IMR-90 (cell line): Measurements from ENCODE around the gene FOXA2. TPM values are rescaled to one million over a fixed set of nuclear protein-coding genes. Genes with fewer than 3 reads are reported as not detected.

Experiments used
- ATAC-seq: fragments of 200-7000 bp; cut with Tn5 transposase; 2 replicates; pipeline ENCODE4 v1.9.1; 2020; ENCODE audit warnings: low read depth, mild to moderate bottlenecking, moderate library complexity
- BruUV-seq: library from RNA; stranded (reverse); fragments of 400-500 nt; replicated peaks from 2 replicates; lab custom pipeline; 2021; lab: Mats Ljungman, UMichigan
- CTCF ChIA-PET: fragments of 300-600 bp; formaldehyde crosslinking; extraction: SDS; loops from one replicate; lab custom pipeline; 2021; ENCODE audit warnings: antibody characterized with exemption; lab: Yijun Ruan, JAX
- POLR2A ChIA-PET: fragments of 300-600 bp; sonication (Branson Sonifier 250); formaldehyde crosslinking; loops from one replicate; lab custom pipeline; 2022; ENCODE audit warnings: antibody characterized with exemption; ENCODE audit not compliant: unreplicated experiment; lab: Charles Lee
- DNase-seq: peaks from one replicate; pipeline ENCODE4 v3.0.0; 2013
- H2AFZ ChIP-seq: replicated peaks from 2 replicates; pipeline ENCODE3; 2013; ENCODE audit warnings: low read length, mild to moderate bottlenecking; ENCODE audit not compliant: poor library complexity
- H2AK5ac ChIP-seq: 2 replicates; pipeline ENCODE4 v1.6.1; 2013; ENCODE audit warnings: low read depth, low read length, inconsistent platforms
- H2AK9ac ChIP-seq: replicated peaks from 2 replicates; pipeline ENCODE3; 2013; ENCODE audit warnings: mild to moderate bottlenecking, low read depth, low read length, moderate library complexity; ENCODE audit not compliant: poor library complexity
- H2BK120ac ChIP-seq: 2 replicates; pipeline ENCODE4 v1.6.1; 2013; ENCODE audit warnings: low read depth, low read length, inconsistent platforms
- H2BK15ac ChIP-seq: 3 replicates; pipeline ENCODE4 v1.6.1; 2013; ENCODE audit warnings: low read depth, low read length, inconsistent platforms
- H2BK20ac ChIP-seq: 2 replicates; pipeline ENCODE4 v1.6.1; 2013; ENCODE audit warnings: low read depth, mild to moderate bottlenecking, inconsistent platforms, low read length, moderate library complexity
- H2BK5ac ChIP-seq: 2 replicates; pipeline ENCODE4 v1.6.1; 2013; ENCODE audit warnings: mild to moderate bottlenecking, low read depth, low read length, inconsistent platforms; ENCODE audit not compliant: poor library complexity, severe bottlenecking
- H3K14ac ChIP-seq: replicated peaks from 2 replicates; pipeline ENCODE4 v1.6.1; 2013; ENCODE audit warnings: low read depth, low read length, inconsistent platforms
- H3K18ac ChIP-seq: 2 replicates; pipeline ENCODE4 v1.6.1; 2013; ENCODE audit warnings: low read depth, low read length, control low read depth
- H3K23ac ChIP-seq: 2 replicates; pipeline ENCODE4 v1.6.1; 2013; ENCODE audit warnings: low read depth, low read length, inconsistent platforms
- H3K27ac ChIP-seq: 2 replicates; pipeline ENCODE4 v1.5.1; 2013; ENCODE audit warnings: mild to moderate bottlenecking, control low read depth, low read length; ENCODE audit not compliant: insufficient read depth
- H3K27me3 ChIP-seq: 2 replicates; pipeline ENCODE4 v1.6.1; 2013; ENCODE audit warnings: low read length; ENCODE audit not compliant: control insufficient read depth, insufficient read depth
- H3K36me3 ChIP-seq: 2 replicates; pipeline ENCODE4 v1.6.1; 2013; ENCODE audit warnings: low read length, mixed read lengths; ENCODE audit not compliant: control insufficient read depth, insufficient read depth
- H3K4ac ChIP-seq: 2 replicates; pipeline ENCODE4 v1.6.1; 2013; ENCODE audit warnings: low read depth, low read length, inconsistent platforms
- H3K4me1 ChIP-seq: 2 replicates; pipeline ENCODE4 v1.6.1; 2013; ENCODE audit warnings: low read length, mixed read lengths; ENCODE audit not compliant: control insufficient read depth, insufficient read depth
- H3K4me2 ChIP-seq: 2 replicates; pipeline ENCODE4 v1.6.1; 2013; ENCODE audit warnings: low read depth, mild to moderate bottlenecking, control low read depth, low read length, moderate library complexity
- H3K4me3 ChIP-seq: 2 replicates; pipeline ENCODE4 v1.5.1; 2013; ENCODE audit warnings: low read depth, mild to moderate bottlenecking, control low read depth, low read length, moderate library complexity; ENCODE audit not compliant: insufficient read depth
- H3K56ac ChIP-seq: 2 replicates; pipeline ENCODE4 v1.6.1; 2013; ENCODE audit warnings: low read length, inconsistent platforms; ENCODE audit not compliant: insufficient read depth; ENCODE audit errors: extremely low read depth
- H3K79me1 ChIP-seq, 2 experiments: 2 replicates each; pipeline ENCODE4 v1.6.1; 2013; ENCODE audit warnings: low read length in 2 of 2, inconsistent platforms in 1 of 2, low read depth in 1 of 2
- H3K9ac ChIP-seq: 2 replicates; pipeline ENCODE4 v1.6.1; 2013; ENCODE audit warnings: low read depth, low read length, control low read depth
- H3K9me1 ChIP-seq: 2 replicates; pipeline ENCODE4 v1.6.1; 2013; ENCODE audit warnings: low read length, inconsistent platforms; ENCODE audit not compliant: insufficient read depth
- H3K9me3 ChIP-seq: 2 replicates; pipeline ENCODE4 v1.6.1; 2013; ENCODE audit warnings: low read length; ENCODE audit not compliant: control insufficient read depth, insufficient read depth
- H4K20me1 ChIP-seq: 2 replicates; pipeline ENCODE4 v1.6.1; 2013; ENCODE audit warnings: low read length, inconsistent platforms; ENCODE audit not compliant: insufficient read depth
- H4K5ac ChIP-seq: 2 replicates; pipeline ENCODE4 v1.6.1; 2013; ENCODE audit warnings: mild to moderate bottlenecking, low read depth, low read length, control low read depth
- H4K8ac ChIP-seq, 2 experiments: 2 replicates each; pipeline ENCODE4 v1.6.1; 2013; ENCODE audit warnings: low read depth in 2 of 2, low read length in 2 of 2, control low read depth in 1 of 2, inconsistent platforms in 1 of 2
- H4K91ac ChIP-seq: 2 replicates; pipeline ENCODE4 v1.6.1; 2013; ENCODE audit warnings: low read depth, low read length, inconsistent platforms; ENCODE audit not compliant: insufficient read depth
- CEBPB ChIP-seq: IDR thresholded peaks from 2 replicates; pipeline ENCODE4 v1.6.1; 2012; ENCODE audit warnings: low read depth, low read length, improper control_type of control experiment
- CHD1 ChIP-seq: IDR thresholded peaks from 2 replicates; pipeline ENCODE4 v1.6.1; 2012; ENCODE audit warnings: low read depth, low read length, improper control_type of control experiment
- FOS ChIP-seq: fragments of 150-350 bp; IDR thresholded peaks from 2 replicates; pipeline ENCODE4 v1.6.1; 2016; ENCODE audit warnings: low read depth, low read length
- MXI1 ChIP-seq: IDR thresholded peaks from 2 replicates; pipeline ENCODE4 v1.6.1; 2012; ENCODE audit warnings: low read depth, mild to moderate bottlenecking, low read length, moderate library complexity, borderline replicate concordance
- RFX5 ChIP-seq: IDR thresholded peaks from 2 replicates; pipeline ENCODE4 v1.8.0; 2012; ENCODE audit warnings: low read depth, mild to moderate bottlenecking, low read length, moderate library complexity
- USF2 ChIP-seq: fragments of 150-350 bp; IDR thresholded peaks from 2 replicates; pipeline ENCODE4 v1.6.1; 2017; ENCODE audit warnings: mild to moderate bottlenecking, antibody characterized with exemption, low read length, low read depth
- WGBS, 2 experiments: methylation state at CpG; one replicate each; pipeline versions ENCODE4 v1.1.5 to v1.1.7; 2013; ENCODE audit warnings: missing lambda C conversion rate in 2 of 2; ENCODE audit not compliant: insufficient read length in 1 of 2; ENCODE audit errors: extremely low coverage in 2 of 2; 5-methylcytosine and 5-hydroxymethylcytosine counted together
- dilution Hi-C: fragments of 300-500 bp; cut with HindIII; formaldehyde crosslinking; loops from one replicate; pipeline ENCODE4 v1.14.3; 2018; ENCODE audit warnings: low sequenced_read_pairs; ENCODE audit not compliant: unreplicated experiment
- in situ Hi-C: fragments of 300-500 bp; cut with MboI; formaldehyde crosslinking; loops from 3 replicates; pipeline ENCODE4 v1.14.3; 2019; ENCODE audit warnings: low sequenced_read_pairs, inconsistent platforms, mixed read lengths
- intact Hi-C: fragments of 100-400 bp; cut with micrococcal nuclease; formaldehyde crosslinking; loops from 2 replicates; pipeline ENCODE4 v1.10.0; 2022
- polyA plus RNA-seq, 3 experiments: library from polyadenylated mRNA; depleted of rRNA; stranded (reverse); fragments of >200 nt; gene quantifications; 2 replicates each; pipeline ENCODE4 v1.2.3, GENCODE V29; 2012; ENCODE audit warnings: low replicate concordance in 1 of 3
- total RNA-seq: library from RNA; depleted of rRNA; stranded (reverse); fragments of >200 nt; gene quantifications from 2 replicates; pipeline ENCODE4 v1.2.3, GENCODE V29; 2012

FOXA2 gene
- total and polyA plus RNA-seq, 2 of the 4 experiments (the other 2 are of a cell fraction): not detected

DNA sequence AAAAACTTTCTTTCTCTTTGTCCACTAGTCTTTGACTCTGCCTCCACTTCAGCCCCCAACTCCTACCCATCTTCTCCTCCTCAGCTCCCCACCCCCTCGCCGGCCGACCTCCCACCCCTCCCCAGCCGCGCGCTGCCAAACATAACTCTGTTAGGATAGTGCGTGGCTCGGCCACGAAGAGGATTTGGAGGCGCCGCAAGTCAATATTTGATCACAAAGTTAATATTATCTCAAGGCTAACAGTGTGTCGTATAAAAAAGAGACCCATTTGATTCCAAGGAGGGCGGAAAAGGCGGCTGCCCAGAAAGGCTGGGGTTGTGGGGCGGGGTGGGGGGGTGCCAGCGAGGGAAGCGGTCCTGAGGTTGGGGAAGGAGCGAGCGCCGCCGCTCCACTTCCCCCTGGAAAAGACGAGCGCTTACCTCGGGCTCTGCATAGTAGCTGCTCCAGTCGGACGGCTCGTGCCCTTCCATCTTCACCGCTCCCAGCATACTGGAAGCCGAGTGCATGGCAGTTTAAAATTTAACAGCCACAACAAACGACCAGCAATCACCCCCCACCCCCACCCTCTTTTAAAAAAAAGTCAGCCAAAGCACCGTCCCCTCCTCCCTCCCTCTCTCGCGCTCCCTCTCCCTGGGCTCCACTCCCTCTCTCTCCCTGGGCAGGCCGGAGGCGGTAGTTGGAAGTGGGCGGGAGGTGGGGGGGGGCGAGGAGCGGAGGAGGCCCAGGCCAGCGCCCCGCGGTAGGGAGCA, 425 bp downstream of the FOXA2 start:
- in situ Hi-C loops: no loop called here
- ATAC-seq: no peak

More for the DNA sequence above, 425 bp downstream of the FOXA2 start:
- H2BK5ac ChIP-seq: no peak overlapping the region
- H3K18ac ChIP-seq: no peak overlapping the region
- no peak overlapping the region for H3K9ac ChIP-seq
- no peaks in the 10 kb centered on the region for H4K20me1 ChIP-seq
- H2AFZ ChIP-seq: no peak overlapping the region
- H3K36me3 ChIP-seq: no peaks in the 10 kb centered on the region
- no peaks in the 10 kb centered on the region for H3K4me1 ChIP-seq
- peaks cover 2% of the 10 kb centered on the region; the same call in 1 of the 2 replicates for H3K9me3 ChIP-seq
- TF ChIP-seq FOS: no peak
- no peak for TF ChIP-seq CHD1
- TF ChIP-seq MXI1: no peak
- TF ChIP-seq USF2: no peak
- TF ChIP-seq RFX5: no peak
- TF ChIP-seq CEBPB: no peak
- no peak overlapping the region for H3K56ac ChIP-seq
- no peak for DNase-seq
- no peak overlapping the region for H2AK9ac ChIP-seq
- ChIA-PET CTCF (no interaction called here), POLR2A (no interaction called here)
- H2AK5ac ChIP-seq: no peak overlapping the region
- H3K79me1 ChIP-seq: no peaks in the 10 kb centered on the region
- no peak overlapping the region for H3K14ac ChIP-seq
- no peak overlapping the region for H2BK120ac ChIP-seq
- H3K27ac ChIP-seq: no peak overlapping the region
- H3K4ac ChIP-seq: no peak overlapping the region
- dilution Hi-C loops: no loop called here
- intact Hi-C loops: no loop called here
- no TSS peak for BruUV-seq
- H3K27me3 ChIP-seq: peaks cover 81% of the 10 kb centered on the region
- H2BK20ac ChIP-seq: no peak overlapping the region
- no peak overlapping the region; the same call in 1 of the 2 replicates for H3K4me2 ChIP-seq
- no peak overlapping the region for H3K4me3 ChIP-seq
- H3K9me1 ChIP-seq: no peaks in the 10 kb centered on the region
- no peak overlapping the region for H4K91ac ChIP-seq
- H2BK15ac ChIP-seq: no peak overlapping the region
- H4K5ac ChIP-seq: no peak overlapping the region
- no peak overlapping the region for H4K8ac ChIP-seq
- H3K23ac ChIP-seq: no peak overlapping the region
- 0% methylated on average over 3 of the region's 41 CpGs; no CpG with 5 or more reads in 1 of the 2 experiments for WGBS, 2 experiments
